GM23338 (cell line): ENCODE data around the gene CIAO2A. TPM values are rescaled to one million over a fixed set of nuclear protein-coding genes. Genes with fewer than 3 reads are reported as not detected.

Source experiments
- CREB1 ChIP-seq: fragments of 250-450 bp; sonication (Bioruptor Pico); IDR thresholded peaks from 2 replicates; pipeline ENCODE4 v1.5.0; 2020; ENCODE audit warnings: low read depth, mild to moderate bottlenecking, moderate library complexity
- ETS1 ChIP-seq: IDR thresholded peaks from 2 replicates; pipeline ENCODE4 v1.6.1; 2016; ENCODE audit warnings: antibody characterized with exemption
- EZH2 ChIP-seq: fragments of 200-600 bp; sonication (generic); IDR thresholded peaks from one replicate; pipeline ENCODE4 v1.8.0; 2017; ENCODE audit warnings: antibody characterized with exemption, mild to moderate bottlenecking, low read depth; ENCODE audit not compliant: unreplicated experiment
- JUNB ChIP-seq: IDR thresholded peaks from one replicate; pipeline ENCODE4 v1.6.1; 2016; ENCODE audit warnings: antibody characterized with exemption; ENCODE audit not compliant: unreplicated experiment
- NANOG ChIP-seq: IDR thresholded peaks from 2 replicates; pipeline ENCODE4 v1.6.1; 2016; ENCODE audit warnings: antibody characterized with exemption, borderline replicate concordance
- POLR2AphosphoS5 ChIP-seq: IDR thresholded peaks from 2 replicates; pipeline ENCODE4 v1.6.1; 2016; ENCODE audit warnings: antibody characterized with exemption, low read depth
- REST ChIP-seq: IDR thresholded peaks from one replicate; pipeline ENCODE4 v1.6.1; 2018; ENCODE audit warnings: antibody characterized with exemption; ENCODE audit not compliant: unreplicated experiment
- STAT1 ChIP-seq: IDR thresholded peaks from one replicate; pipeline ENCODE4 v1.6.1; 2016; ENCODE audit warnings: antibody characterized with exemption; ENCODE audit not compliant: unreplicated experiment
- ZNF114 ChIP-seq: fragments of 250-450 bp; sonication (Bioruptor Pico); IDR thresholded peaks from 2 replicates; pipeline ENCODE4 v1.5.0; 2020; ENCODE audit warnings: mild to moderate bottlenecking, moderate library complexity
- ZNF331 ChIP-seq: fragments of 250-450 bp; sonication (Bioruptor Pico); IDR thresholded peaks from 2 replicates; pipeline ENCODE4 v1.5.0; 2020; ENCODE audit warnings: low read depth, mild to moderate bottlenecking, moderate library complexity
- ZNF462 ChIP-seq: fragments of 250-450 bp; sonication (Bioruptor Pico); IDR thresholded peaks from 2 replicates; pipeline ENCODE4 v1.5.0; 2020; ENCODE audit warnings: mild to moderate bottlenecking, moderate library complexity
- polyA plus RNA-seq: library from polyadenylated mRNA; unstranded; fragments of >200 nt; fragmentation: Nextera tagmentation; extraction: Ambion mirVana; gene quantifications from 2 replicates; pipeline ENCODE4 v1.2.1, GENCODE V29; 2016
- total RNA-seq: library from RNA; depleted of rRNA; stranded (reverse); fragments of >200 nt; shearing (Covaris generic); gene quantifications from 2 replicates; pipeline ENCODE4 v1.2.3, GENCODE V29; 2014

CIAO2A gene
- total and polyA plus RNA-seq, 2 experiments from 2014 or later, result 132 to 318 TPM

- no peak for TF ChIP-seq ZNF462 (CRISPR knock-in tag)
- TF ChIP-seq CREB1 (CRISPR knock-in tag), result no peak
- no peak for TF ChIP-seq ZNF114 (CRISPR knock-in tag)
- no peak for TF ChIP-seq NANOG
- no peak for TF ChIP-seq STAT1
- no peak for TF ChIP-seq JUNB
- no peak for TF ChIP-seq REST
- no peak for TF ChIP-seq POLR2AphosphoS5
- TF ChIP-seq ZNF331 (CRISPR knock-in tag), result no peak
- TF ChIP-seq ETS1, result no peak
- no peak for TF ChIP-seq EZH2
Measured at GRCh38 chr15:64029110-64029509, 64.5 kb downstream of the CIAO2A start (continued).
